Type B pancreatic cell (in vitro differentiated cells): ENCODE data around the gene RPTOR. TPM values are rescaled to one million over a fixed set of nuclear protein-coding genes. Genes with fewer than 3 reads are reported as not detected.

Experiments used
- DNase-seq: peaks from one replicate; pipeline ENCODE4 v3.0.0; 2021; ENCODE audit warnings: mixed read lengths; ENCODE audit not compliant: unreplicated experiment; ENCODE audit errors: extremely low spot score
- H3K27ac Mint-ChIP-seq: 2 replicates; pipeline ENCODE4 v1.8.0; 2021; ENCODE audit warnings: mild to moderate bottlenecking, mixed read lengths
- H3K27me3 Mint-ChIP-seq: 2 replicates; pipeline ENCODE4 v1.8.0; 2021; ENCODE audit warnings: mixed read lengths
- H3K36me3 Mint-ChIP-seq: 2 replicates; pipeline ENCODE4 v1.8.0; 2021; ENCODE audit warnings: mixed read lengths
- H3K4me1 Mint-ChIP-seq: one replicate; pipeline ENCODE4 v1.8.0; 2021; ENCODE audit warnings: mixed read lengths; ENCODE audit not compliant: unreplicated experiment
- H3K4me3 Mint-ChIP-seq: 2 replicates; pipeline ENCODE4 v1.8.0; 2021; ENCODE audit warnings: mild to moderate bottlenecking, mixed read lengths
- H3K9me3 Mint-ChIP-seq: 2 replicates; pipeline ENCODE4 v1.8.0; 2021; ENCODE audit warnings: mixed read lengths
- total RNA-seq: library from RNA; stranded (reverse); gene quantifications from 2 replicates; pipeline ENCODE4 v1.2.1, GENCODE V29; 2021; ENCODE audit warnings: low replicate concordance
- TF ChIP-seq, protein P1 (sequence below): fragments of 200-600 bp; sonication (generic); conservative IDR thresholded peaks from 2 replicates; pipeline ENCODE4 v1.5.0; 2021; ENCODE audit warnings: antibody characterized with exemption, mild to moderate bottlenecking

Gene RPTOR
- total RNA-seq, 1 donor from 2014 or later = 39.8 TPM

DNA sequence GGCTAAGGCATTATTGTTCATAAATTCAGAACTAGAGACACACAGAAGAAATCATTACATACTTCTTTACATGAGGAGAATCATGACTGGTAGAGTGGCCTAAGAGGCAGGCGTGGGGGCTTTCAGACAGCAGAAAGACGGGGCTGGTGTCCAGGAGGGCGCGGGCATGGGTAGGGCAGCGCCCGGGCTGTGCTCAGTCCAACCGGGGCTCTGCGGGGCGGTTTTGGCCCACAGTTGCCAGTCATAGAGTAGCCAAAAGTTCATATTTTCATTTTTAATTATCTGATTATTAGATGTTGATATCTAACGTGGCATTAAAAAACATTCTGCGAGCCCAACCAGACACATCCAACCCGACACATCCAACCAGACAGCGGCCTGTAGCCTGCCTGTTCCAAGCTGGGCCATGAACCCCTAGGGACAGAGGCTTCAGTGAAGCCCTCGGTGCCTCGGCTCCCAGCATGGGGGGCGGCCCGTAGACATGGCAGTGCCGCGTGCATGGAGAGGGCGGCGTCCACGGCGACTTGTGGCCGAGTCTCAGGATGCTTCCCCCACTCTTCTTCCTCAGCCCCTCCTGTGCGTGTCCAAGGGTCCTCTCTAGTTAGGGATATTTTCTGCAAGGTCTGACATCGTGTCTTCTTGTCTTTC lies 284.7 kb downstream of the RPTOR start:
- no peaks in the 10 kb centered on the region for H3K9me3 Mint-ChIP-seq
- H3K27ac Mint-ChIP-seq = no peak overlapping the region
- no peak overlapping the region for H3K4me3 Mint-ChIP-seq
- TF ChIP-seq, protein P1, sequence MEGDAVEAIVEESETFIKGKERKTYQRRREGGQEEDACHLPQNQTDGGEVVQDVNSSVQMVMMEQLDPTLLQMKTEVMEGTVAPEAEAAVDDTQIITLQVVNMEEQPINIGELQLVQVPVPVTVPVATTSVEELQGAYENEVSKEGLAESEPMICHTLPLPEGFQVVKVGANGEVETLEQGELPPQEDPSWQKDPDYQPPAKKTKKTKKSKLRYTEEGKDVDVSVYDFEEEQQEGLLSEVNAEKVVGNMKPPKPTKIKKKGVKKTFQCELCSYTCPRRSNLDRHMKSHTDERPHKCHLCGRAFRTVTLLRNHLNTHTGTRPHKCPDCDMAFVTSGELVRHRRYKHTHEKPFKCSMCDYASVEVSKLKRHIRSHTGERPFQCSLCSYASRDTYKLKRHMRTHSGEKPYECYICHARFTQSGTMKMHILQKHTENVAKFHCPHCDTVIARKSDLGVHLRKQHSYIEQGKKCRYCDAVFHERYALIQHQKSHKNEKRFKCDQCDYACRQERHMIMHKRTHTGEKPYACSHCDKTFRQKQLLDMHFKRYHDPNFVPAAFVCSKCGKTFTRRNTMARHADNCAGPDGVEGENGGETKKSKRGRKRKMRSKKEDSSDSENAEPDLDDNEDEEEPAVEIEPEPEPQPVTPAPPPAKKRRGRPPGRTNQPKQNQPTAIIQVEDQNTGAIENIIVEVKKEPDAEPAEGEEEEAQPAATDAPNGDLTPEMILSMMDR = no peak
- DNase-seq = no peak
- H3K4me1 Mint-ChIP-seq = peaks cover 28% of the 10 kb centered on the region
- H3K36me3 Mint-ChIP-seq = peaks cover 4% of the 10 kb centered on the region
- no peaks in the 10 kb centered on the region for H3K27me3 Mint-ChIP-seq

DNA sequence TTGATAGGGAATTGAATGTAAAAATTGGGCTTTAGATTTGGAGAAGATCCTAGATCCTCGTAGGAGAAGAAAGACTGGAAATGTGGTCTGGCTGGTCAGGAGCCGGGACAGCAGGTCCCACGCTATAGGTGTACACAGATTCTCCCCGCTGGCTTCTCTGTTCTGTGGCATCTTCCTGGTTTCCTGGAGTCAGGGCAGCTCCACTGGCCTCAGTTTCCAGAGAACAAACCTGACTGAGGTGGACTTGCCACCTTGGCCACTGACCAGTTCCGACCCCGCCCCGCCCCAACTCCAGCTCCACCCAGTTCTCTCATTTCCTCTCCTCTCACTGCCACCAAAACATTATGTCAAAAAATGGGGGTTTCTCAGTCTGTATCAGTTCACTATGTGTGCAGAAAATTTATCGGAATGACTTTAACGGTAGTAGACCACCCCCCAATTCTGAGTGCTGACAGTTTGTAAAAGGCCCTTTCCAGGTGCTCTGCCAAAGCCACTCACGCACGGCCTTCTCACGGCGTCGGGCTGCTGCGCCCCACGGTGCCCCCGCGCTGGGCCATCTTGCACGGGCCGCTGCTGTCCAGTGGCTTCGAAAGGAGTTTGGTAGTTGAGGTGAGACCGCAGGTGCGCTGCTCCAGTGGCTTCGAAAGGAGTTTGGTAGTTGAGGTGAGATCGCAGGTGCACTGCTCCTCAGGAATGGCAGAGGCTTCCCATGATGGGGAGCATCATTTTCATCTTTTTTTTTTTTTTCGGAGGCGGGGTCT lies 285.6 kb downstream of the RPTOR start:
- no peak for DNase-seq
- Mint-ChIP-seq H3K27me3 (no peaks in the 10 kb centered on the region), H3K9me3 (no peaks in the 10 kb centered on the region), H3K36me3 (peaks cover 4% of the 10 kb centered on the region), H3K4me3 (no peak overlapping the region), H3K4me1 (peaks cover 36% of the 10 kb centered on the region), H3K27ac (no peak overlapping the region)
- TF ChIP-seq, protein P1 = no peak

DNA sequence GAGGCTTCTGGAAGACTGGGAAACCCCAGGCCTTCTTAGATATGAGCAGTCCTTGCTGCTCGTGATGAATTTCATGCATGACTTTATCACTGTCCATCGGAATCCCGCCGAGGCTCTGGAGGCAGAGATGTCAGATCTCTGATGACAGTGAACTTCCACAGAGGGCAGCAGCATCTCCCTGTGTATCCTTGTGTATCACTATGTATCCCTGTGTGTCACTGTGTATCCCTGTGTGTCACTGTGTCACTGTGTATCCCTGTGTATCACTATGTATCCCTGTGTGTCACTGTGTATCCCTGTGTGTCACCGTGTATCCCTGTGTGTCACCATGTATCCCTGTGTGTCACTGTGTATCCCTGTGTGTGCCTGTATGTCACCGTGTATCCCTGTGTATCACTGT lies 286.9 kb downstream of the RPTOR start:
- Mint-ChIP-seq H3K36me3 (peaks cover 4% of the 10 kb centered on the region), H3K4me3 (peak overlapping the region; percentile 2), H3K27ac (peak overlapping the region; percentile 87)

DNA sequence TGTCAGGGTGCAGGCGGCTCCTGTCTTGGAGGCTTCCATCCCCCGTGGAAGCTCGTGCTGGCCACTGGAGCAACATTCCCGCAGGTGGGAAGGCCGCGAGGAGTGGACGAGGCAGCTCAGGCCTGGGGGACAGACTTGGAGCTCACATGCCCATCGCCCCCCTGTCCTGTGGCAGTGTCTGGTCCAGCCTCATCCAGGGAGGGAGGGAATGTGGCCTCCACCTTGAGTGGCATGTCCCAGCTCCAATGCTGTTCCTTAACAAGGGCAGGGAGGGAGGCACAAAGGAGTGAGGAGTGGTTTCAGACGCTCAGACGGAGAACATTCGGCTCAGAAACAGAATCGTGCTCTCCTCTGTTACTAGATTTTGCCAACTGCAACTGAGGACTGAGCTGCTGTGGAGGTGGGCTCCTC lies 287.6 kb downstream of the RPTOR start:
- Mint-ChIP-seq H3K9me3 (no peaks in the 10 kb centered on the region), H3K27ac (peak overlapping the region; percentile 87), H3K27me3 (no peaks in the 10 kb centered on the region), H3K4me3 (peak overlapping the region; percentile 84), H3K36me3 (peaks cover 4% of the 10 kb centered on the region), H3K4me1 (peaks cover 45% of the 10 kb centered on the region)
- TF ChIP-seq, protein P1 = no peak
- no peak for DNase-seq

More for the DNA sequence above, 286.9 kb downstream of the RPTOR start:
- TF ChIP-seq, protein P1 = no peak
- Mint-ChIP-seq H3K9me3 (no peaks in the 10 kb centered on the region), H3K27me3 (no peaks in the 10 kb centered on the region), H3K4me1 (peaks cover 45% of the 10 kb centered on the region)
- DNase-seq = no peak

DNA sequence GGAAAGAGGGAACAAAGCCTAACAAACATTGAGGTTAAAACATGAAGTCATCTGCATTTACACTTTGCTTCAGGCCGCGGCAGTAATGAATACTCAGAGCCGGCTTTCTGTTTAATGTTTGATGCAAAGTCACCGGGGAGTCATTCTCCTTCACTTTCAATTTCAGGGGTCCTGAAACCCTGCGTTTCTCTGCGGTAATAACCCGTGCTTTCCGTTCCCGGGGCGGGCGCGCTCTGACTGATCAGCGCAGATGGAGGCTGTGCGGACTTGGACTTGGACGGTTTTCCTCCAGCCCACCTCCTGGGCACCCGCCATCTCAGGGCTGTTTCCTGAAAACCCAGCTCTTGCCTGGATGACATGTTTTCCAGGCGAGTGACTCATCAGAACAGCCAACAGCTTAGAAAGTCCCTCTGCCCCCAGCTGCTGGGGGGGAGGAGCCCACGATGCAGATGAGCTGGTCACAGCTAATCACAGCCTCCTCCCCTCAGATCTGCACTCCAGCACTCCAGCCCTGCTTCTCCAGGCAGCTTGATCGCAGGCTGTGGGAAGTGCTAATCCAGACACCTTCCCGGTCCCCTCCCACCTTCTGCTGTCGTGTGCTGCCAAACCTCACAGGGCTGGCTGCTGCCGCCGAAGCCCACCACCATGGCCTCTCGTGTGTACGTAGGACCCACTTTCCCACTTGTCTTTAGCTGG lies 288.4 kb downstream of the RPTOR start:
- no peaks in the 10 kb centered on the region for H3K27me3 Mint-ChIP-seq
- H3K27ac Mint-ChIP-seq = peak overlapping the region; percentile 87
- peaks cover 4% of the 10 kb centered on the region for H3K36me3 Mint-ChIP-seq
- H3K4me3 Mint-ChIP-seq = peak overlapping the region; percentile 84
- TF ChIP-seq, protein P1 = no peak
- no peak for DNase-seq
- H3K9me3 Mint-ChIP-seq = no peaks in the 10 kb centered on the region
- H3K4me1 Mint-ChIP-seq = peaks cover 42% of the 10 kb centered on the region
